Femur (tissue), 1 donor: ENCODE measurements around the gene C6orf47.

Experiments used
- DNase-seq: peaks from one replicate; pipeline ENCODE4 v3.0.0-alpha.2; 2017

C6orf47 gene

DNA sequence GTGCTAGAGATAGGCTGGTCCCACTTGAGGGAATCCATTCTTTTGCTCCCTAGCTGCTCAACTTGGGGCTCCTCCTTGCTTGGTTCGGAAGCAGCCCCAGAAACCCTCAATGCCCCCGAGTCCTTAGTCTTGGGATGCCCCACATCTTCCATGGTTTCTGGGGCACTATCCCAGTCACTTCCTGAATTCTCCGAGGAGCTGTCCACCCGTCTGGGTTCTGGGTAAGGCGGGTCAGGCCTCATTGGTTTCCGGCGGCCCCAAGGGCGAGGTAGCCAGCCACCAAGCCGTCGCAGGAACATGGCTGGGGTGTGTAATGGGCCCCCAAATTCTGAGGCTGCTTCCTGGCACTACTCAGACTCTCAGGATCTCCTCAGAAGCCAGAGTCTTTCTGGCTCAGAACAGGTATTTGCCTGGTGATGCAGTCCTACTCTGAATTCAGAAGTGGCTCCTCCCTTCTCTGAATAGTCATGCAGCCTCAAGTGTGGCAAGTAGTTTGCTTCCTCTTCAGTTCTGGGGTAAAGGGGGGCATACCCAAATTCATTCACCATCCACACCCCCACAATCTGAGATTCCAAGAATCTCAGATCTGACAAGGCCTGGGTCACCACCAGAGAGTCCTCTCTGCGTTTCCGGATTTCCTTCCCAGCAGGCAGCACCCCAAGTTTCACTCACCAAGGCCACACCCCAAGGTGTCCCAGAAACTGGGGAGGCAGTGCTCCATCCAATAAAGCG, 763 bp downstream of the C6orf47 start:
- no peak for DNase-seq

DNA sequence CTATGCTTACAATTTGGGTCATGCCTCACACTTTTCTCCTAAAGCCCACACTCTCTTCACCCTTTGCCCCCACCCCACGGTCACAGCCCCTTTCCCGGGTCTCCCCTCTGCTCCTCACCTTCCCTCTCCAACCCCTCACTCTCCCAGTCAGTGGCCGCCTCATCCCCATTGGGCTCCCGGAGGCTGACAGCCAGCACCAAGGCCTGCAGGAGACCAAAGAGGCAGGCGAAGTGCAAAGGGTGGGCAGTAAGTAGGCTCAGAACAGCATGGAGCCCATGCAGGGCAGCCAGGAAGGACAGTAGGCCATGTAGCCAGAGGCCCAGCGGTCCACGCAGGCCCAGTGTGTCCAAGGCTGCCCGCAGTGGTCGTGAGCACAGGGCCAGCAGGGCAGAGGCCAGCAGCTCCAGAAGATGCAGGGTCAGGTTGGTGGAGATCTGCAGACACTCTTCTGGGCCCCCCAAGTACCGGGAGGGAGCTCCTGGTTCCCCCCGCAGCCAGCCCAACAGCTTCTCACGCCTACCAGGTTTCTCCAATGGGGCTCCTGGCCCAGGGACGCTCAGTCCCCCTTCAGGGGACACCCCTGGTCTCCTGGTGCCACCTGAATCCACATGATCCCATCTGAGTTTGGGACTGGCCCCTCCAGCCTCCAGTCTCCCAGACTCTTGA, 1.5 kb downstream of the C6orf47 start:
- no peak for DNase-seq

DNA sequence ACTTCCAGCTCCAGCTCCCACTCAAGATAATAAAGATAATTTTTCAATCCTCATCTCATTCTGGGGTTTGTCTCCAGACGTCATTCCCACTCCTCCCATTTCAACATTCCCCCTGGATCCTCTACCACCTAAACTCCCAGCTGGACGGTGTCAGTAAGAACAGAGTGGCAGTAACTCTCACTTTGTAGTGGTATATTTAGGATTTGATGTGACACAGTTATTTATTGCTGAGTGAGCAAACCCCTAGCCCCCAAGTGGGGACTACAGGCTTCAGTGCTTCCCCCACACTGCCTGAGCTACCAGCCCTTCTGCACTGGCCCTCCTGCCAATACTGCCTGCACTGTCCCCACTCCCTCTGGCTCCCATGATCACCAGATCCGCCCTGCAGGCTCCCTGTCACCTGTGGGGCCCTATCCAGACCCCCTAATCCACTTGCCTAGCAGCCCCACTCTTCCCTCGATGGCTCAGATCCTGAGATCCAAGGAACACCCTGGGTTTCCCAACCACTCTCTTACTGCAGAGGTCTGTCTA, 2.4 kb downstream of the C6orf47 start:
- DNase-seq = no peak

DNA sequence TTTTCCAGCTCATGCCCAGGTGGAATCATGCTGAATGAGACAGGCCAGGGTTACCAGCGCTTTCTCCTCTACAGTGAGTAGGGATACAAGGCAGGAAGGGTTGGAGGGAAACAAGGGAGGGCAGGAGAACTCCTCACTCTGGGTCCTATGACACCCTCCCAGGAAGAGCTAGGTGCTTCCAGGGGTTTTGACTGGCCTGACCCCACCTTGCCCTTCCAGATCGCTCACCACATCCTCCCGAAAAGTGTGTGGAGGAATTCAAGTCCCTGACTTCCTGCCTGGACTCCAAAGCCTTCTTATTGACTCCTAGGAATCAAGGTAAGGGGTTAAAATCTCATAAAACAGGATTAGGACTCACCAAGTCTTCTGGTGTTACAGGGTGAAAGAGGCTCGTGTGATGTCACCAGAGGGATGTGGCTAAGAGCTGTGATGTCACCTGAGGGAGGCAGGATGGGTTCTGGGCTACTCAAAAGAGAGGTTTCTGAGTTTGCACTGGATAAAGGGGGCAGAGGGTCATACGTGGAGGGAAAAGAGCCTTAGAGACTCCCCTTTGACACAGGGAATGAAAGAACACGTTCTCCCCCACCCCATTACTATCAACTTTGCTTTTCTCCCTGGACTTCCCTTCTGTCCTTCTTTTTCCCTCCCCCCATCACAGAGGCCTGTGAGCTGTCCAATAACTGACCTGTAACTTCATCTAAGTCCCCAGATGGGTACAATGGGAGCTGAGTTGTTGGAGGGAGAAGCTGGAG, 3.0 kb downstream of the C6orf47 start:
- DNase-seq = no peak

DNA sequence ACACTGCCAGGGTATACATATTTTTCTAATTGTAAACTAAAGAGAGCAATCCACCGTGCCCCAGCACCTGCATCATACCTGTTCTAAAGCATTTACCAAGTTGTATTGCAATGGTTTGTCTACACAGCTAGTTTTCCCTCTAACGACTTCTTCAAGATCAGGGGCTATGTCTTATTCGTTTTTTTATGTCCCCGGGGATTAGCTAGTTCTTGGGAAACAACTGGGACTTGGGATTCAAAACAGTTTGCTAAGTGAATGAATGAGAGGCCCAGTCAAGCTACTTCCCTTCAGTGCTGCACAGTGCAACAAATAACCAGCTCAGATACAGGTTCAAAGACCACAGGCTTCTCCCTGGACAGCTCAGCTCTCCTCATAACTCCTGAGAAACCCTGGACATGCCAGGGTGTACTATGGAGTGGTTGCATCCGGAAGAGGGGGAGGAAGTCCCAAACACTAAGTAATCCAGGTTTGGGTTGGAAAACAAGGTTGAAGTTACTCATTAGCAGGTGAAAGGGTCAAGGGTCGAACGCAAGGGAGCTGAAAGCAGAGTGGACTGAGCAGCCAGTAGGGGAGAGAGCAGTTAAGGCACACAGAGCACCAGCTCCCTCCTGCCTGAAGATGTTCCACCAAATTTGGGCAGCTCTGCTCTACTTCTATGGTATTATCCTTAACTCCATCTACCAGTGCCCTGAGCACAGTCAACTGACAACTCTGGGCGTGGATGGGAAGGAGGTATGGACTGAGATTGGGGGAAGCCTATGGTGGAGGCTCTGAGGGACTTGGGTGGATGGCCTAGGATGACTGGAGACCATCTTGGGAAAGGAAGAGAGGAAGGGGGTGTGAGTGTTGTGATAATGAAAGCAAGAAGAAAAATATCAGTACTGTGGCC, 5.0 kb downstream of the C6orf47 start, which contains the start of gene APOM:
TSS of gene APOM (plus strand) at position 546 of the 889 bp plus-strand sequence. CDS start at position 619, 73 bp downstream.
- DNase-seq = no peak

DNA sequence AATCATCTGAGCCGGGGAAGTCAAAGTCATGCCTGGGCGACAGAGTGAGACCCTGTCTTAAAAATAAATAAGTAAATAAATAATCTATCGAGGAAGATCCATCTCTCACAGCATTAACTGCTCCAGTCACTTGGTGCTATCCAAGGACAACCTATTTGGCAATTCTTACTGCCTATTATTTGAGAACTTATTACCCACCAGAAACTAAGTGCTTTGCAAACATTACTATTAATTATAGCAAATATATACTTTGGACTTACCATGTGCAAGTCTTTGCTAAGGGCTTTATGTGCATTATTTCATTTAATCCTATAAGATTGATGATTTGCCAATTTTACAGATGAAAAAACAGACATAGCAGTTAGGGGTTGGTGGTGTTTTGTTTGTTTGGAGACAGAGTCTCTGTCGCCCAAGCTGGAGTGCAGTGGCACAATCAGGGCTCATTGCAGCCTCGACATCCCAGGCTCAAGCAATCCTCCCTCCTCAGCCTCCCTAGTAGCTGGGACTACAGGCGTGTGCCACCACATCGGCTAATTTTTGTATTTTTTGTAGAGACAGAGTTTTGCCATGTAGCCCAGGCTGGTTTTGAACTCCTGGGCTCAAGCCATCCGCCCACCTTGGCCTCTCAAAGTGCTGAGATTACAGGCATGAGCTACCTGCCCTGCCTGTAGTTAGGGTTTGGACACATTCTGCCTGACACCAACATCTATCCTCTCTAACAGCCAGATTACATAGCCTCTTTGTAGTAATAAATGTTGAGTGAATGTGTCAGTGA, 5.8 kb downstream of the C6orf47 start:
- DNase-seq = no peak

DNA sequence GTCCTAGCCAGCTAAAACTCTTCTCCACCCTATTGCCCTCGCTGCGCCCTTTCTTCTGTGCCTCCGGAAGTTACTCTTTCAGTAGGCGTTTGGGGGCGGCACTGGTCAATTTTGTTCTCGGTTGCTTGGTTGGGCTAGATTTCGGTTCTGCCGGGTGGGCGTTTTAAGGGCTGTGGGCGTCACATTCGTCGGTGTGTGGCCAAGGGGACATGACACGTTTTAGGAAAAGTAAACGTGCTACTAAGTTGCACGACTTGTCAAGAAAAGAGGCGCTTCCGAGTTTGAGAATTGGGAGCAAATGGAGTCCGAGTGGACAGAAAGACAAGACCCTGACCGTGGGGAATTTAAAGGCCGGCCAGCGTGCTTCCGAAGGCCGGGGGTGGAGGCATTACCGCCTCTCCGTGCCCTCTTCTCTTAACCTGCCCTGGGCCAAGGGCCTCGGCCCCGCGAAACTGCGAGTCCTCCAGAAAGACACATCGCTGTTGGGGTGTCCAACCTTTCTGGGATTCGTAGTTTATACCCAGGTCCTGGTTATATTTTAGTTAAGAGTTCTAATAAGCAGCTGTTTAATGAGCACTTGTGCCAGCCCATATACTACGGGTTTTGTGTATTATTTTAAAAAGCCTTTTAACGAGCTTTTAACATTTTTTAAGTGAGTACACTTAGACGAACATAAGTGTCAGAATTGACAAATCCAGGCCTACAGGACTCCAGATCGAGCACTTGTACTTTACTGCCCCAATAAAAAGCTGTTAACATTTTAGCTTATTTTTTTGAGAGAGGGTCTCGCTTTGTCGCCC, 7.5 kb downstream of the C6orf47 start:
- peak; percentile 95 for DNase-seq

DNA sequence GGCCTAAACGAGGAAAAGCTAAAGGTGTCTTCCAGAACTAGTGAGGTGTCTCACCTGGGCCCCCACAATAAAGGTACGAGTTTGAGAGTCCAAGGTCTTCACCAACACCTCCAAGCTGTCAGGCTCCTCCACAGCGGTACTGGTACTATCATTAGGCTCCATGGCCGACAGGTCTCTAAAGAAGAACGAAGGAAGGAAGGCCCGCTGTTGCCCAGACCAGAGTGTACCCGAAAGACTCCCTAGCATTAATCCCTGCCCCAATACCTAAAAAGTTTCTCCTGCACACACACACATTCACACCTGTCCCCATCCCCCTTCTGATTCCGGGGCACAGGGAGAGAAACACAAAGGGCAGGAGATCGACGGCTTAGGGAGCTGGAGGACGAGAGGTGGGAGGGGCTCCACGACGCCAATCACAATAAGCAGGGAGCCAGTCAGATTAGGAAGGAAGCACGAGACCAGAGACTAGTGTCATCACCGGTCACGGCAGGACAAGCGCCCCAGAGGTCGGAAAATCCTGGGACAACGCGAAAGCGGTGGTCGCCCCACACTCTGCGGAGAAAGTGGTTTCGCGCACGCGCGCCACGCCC, 8.9 kb downstream of the C6orf47 start:
- DNase-seq = no peak

DNA sequence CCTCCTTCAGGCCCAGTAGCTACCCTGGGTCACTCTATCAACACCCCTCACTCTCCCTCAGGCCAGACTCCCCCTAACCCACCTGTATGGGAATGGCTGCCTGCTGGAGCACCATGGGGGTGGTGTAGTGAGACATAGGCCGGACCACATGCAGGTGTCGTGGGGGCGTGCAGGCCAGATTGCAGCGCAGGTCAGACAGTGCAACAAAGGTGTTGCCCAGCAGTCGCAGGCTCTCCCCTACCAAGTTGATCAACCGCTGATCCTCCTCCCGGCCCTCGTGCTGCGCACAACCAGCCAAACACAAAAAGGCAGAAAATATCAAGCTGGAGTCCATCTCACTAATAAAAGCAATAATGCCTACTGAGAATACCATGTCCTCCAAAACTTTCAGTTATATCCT, 15.3 kb downstream of the C6orf47 start:
- no peak for DNase-seq

DNA sequence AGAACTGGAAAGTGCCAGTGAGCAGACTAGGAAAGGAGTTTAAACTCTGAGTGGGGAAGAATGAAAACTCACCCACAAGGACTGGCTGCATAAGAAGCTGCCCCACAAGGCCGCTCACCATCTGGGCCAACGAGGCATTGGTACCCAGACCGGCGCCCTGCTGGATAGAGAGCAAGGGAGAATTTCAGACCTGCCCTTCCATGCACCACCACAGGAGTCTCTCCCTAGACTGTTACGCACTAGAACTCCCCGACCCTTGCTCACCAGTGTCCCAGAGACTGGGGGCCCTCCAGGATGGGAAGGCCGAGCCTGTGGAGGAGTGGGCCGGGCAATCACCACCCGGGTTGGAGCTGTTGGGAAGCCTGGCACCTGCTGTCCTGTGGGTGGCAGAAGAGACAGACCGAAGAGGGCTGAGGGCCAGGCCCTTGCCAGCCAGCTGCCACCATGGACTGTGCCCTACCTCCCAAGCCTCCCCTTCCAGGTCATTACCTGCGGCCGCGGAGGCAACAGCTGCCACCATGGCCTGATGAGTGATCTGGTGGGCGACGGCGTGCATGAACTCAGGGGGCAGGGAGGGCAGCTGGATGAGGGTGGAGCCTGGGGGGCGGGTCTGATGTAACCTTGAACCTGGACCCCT, 16.6 kb downstream of the C6orf47 start:
- DNase-seq = no peak

DNA sequence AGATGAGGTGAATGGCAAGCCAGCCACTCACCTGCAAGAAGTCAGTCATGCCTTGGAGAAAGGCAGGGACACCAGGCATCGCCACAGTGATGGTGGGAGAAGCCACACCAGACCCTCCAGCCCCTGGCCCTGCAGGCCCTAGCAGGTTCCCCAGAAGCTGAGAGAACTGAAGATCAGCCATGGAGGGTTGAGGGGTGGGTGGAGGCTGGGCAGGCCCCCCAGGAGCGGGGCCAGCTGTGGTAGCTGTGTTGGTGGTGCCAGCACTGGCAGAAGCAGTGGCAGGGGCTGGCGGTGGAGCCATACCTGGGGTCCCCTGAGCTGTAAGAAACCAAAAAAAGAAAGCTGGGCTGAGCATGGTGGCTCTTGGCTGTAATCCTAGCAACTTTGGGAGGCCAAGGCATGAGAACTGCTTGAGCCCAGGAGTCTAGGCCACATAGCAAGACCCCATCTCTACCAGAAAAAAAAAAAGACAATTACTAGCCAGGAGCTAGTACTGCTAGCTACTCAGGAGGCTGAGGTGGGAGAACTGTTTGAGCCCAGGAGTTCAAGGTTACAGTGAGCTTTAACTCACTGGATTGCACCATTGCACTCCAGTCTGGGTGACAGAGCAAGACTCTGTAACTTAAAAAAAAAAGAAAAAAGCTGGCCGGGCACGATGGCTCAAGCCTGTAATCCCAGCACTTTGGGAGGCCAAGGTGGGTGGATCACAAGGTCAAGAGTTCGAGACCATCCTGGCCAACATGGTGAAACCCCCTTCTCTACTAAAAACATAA, 17.6 kb downstream of the C6orf47 start:
- no peak for DNase-seq

DNA sequence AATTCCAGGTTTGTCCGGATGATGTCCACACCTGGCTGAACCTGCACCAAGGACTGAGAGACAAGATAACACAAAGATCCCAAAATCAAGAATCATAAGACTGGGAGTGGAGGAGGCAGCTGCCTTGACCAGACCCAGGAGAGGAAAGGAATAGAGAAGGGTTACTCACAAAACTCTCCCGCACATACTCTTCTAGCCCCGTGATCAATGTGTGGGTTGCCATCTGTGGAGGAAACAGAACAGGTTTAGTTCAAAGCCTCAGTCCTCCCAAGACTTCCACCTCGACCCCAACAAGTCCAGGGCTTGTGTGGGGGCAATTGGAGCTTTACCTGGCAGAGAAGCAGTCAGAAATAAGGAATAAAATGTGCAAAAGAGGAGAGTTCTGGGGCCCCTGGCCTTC, 19.2 kb downstream of the C6orf47 start:
- DNase-seq = no peak

DNA sequence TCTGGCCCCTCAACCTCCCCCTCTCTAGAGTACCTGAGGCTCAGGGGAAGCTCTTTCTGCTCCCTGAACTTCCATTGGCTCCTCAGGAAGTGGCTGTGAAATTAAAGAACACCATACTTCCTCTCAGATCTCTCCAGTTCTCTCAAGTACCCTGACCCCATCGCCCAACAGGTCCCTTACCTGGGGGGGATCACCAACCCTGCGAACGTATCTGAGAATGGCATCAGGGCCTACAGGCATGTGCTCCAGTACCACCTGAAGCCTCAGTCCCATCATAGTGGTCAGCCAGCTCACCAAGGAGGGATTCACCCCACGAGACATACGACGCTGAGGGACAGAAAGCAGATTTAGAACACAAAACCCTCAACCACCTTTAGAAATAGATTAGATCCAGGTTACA, 20.0 kb downstream of the C6orf47 start:
- no peak for DNase-seq

DNA sequence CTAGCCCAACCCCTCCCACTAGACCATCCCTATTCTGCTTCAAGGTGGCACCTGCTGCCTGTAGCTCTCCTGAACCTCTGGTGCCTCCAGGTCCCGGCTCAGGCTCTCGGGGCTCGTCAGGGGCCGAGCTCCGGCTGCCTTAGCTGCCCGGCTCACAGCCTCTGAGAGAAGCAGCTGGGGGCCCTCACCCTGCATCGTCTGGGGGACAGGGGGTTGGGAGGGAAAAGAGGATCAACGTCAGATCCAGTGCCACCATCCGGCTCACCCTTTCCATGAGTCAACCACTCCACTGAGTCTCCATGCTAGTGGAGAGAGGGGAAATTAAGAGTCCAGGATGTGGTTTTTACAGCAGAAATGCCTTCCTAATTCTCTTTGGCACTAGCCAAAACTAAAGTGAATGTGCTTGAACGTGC, 21.1 kb downstream of the C6orf47 start:
- DNase-seq = no peak

DNA sequence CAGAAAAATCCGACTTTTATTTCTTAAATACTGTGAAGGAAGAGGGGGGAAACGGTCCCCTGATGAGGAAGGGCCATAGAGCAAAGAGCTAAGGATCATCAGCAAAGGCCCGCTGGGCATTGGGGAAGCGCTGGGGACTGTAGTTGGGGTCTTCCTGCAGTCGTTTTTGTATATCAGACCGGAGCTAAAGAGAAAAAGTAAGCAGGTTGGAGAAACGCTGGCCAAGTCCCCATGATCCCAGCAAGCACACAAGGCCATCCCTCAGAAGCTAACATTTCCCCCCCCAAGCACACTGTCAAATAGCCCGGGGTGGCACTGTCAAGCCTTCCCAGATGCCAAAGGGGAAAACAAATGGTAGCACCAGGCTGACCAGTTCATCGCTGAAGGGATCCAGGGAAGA, 21.5 kb downstream of the C6orf47 start:
- DNase-seq = no peak

DNA sequence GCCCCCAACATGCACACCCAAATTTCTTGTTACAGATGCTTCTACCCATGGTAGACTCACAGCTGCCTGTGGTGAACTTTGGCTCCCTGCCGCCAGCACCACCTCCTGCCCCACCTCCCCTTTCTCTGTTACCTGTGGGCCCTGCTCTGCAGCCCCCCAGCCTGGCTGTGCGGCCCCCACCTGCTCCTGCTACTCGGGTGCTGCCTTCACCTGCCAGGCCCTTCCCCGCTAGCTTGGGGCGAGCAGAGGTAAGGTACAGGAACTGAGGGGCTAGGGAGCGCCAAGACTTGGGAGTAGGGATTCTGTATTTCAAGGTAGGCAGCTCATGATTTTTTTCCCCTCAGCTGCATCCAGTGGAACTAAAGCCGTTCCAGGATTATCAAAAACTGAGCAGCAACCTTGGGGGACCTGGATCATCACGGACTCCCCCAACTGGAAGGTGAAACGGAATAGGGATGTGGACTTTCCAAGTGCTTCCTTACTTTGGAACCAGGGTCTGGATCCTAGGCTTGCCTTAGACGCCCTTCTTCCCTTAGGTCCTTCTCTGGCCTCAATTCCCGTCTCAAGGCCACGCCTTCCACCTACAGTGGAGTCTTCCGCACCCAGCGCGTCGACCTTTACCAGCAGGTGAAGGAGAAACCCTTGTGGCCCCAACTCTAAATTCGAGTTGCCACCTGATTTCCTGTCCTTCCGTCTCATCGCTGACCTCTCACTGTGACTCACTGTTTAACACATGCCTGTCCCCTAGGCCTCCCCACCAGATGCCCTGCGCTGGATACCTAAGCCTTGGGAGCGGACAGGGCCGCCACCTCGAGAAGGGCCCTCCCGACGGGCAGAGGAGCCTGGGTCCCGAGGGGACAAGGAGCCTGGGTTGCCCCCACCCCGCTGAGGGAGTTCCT, 23.6 kb downstream of the C6orf47 start:
- no peak for DNase-seq

DNA sequence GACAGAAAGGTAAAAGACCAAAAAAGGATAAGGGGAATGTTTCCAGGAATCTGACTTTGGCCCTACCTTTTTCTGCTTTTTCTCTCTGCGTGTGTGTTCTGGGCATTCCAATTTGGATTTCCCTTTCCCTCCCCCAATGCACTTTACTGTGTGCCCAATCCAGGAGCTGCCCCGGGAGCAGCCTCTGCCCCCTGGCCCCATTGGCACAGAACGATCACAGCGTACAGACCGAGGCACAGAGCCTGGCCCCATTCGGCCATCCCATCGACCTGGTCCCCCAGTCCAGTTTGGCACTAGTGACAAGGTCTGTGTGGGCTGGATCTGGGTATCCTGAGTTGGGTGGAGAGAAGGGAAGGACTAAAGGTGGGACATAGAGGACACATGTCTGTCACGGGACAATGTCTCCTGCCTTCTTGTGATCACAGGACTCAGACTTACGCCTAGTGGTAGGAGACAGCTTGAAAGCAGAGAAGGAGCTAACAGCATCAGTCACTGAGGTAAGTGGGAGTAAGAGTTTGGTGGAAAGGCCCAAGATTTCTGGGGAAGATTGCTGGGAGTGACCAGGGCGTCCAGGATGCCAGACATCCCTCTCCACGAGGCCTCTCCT, 25.5 kb downstream of the C6orf47 start:
- no peak for DNase-seq

DNA sequence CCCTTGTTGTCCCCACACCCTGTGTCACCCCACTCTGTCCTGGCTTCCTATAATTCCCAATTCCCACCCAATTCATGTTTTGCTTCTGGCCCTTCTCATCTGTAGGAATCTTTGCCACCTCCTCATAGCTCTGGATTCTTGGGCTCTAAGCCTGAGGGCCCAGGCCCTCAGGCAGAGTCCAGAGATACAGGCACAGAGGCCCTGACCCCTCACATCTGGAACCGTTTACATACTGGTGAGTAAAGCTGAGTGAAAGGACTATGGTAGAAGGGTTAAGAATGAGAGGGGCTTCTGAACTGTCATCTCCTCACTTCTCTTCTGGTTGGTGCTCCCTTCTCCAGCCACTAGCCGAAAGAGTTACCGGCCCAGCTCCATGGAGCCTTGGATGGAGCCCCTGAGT, 26.4 kb downstream of the C6orf47 start:
- no peak for DNase-seq
